SU-DHL-6 (cell line): ENCODE results near the gene SLC19A1.

ENCODE experiments used
- H2AFZ ChIP-seq: fragments of 200-600 bp; sonication (generic); 2 replicates; pipeline ENCODE4 v1.6.1; 2014; ENCODE audit warnings: low read depth, mild to moderate bottlenecking, moderate library complexity, mixed read lengths, antibody characterized with exemption, low read length; ENCODE audit not compliant: severe bottlenecking
- H3F3A ChIP-seq: fragments of 200-600 bp; shearing (Covaris generic); 2 replicates; pipeline ENCODE4 v1.6.0; 2016; ENCODE audit warnings: antibody characterized with exemption, mild to moderate bottlenecking; ENCODE audit not compliant: insufficient read depth
- H3K27ac ChIP-seq: fragments of 200-600 bp; sonication (generic); 2 replicates; pipeline ENCODE4 v1.5.1; 2016; ENCODE audit warnings: low read depth, mild to moderate bottlenecking, low read length, moderate library complexity, mixed read lengths
- H3K27me3 ChIP-seq: fragments of 200-600 bp; sonication (generic), shearing (Covaris generic); 2 replicates; pipeline ENCODE4 v1.6.0; 2014; ENCODE audit warnings: mild to moderate bottlenecking, low read length
- H3K36me3 ChIP-seq: fragments of 200-600 bp; sonication (generic); 2 replicates; pipeline ENCODE4 v1.6.1; 2014; ENCODE audit warnings: mild to moderate bottlenecking, low read length, mixed read lengths
- H3K4me2 ChIP-seq: fragments of 300-600, 200-600 bp; shearing (Covaris generic), sonication (generic); 2 replicates; pipeline ENCODE4 v1.6.0; 2014; ENCODE audit warnings: low read length, low read depth, mild to moderate bottlenecking; ENCODE audit not compliant: poor library complexity, severe bottlenecking
- H3K4me3 ChIP-seq: fragments of 200-600 bp; sonication (generic); 2 replicates; pipeline ENCODE4 v1.5.1; 2014; ENCODE audit warnings: antibody characterized with exemption, low read length, mild to moderate bottlenecking, mixed read lengths; ENCODE audit not compliant: insufficient read depth, poor library complexity, severe bottlenecking
- H3K79me2 ChIP-seq: fragments of 200-600 bp; sonication (generic); 2 replicates; pipeline ENCODE4 v1.6.1; 2014; ENCODE audit warnings: mild to moderate bottlenecking, low read length, moderate library complexity; ENCODE audit not compliant: insufficient read depth
- H3K9ac ChIP-seq: fragments of 200-600 bp; sonication (generic); 2 replicates; pipeline ENCODE4 v1.7.0; 2014; ENCODE audit warnings: mild to moderate bottlenecking, low read length
- H3K9me2 ChIP-seq: fragments of 200-600 bp; sonication (generic); replicated peaks from 2 replicates; pipeline ENCODE4 v1.6.1; 2014; ENCODE audit warnings: low read length; ENCODE audit not compliant: insufficient read depth
- H3K9me3 ChIP-seq: fragments of 200-600 bp; sonication (generic); 2 replicates; pipeline ENCODE4 v1.6.1; 2014; ENCODE audit warnings: low read length, mixed read lengths; ENCODE audit not compliant: insufficient read depth
- H4K20me1 ChIP-seq: fragments of 200-600 bp; sonication (generic); 2 replicates; pipeline ENCODE4 v1.6.1; 2014; ENCODE audit warnings: low read depth, mild to moderate bottlenecking, antibody characterized with exemption, low read length, moderate library complexity, mixed read lengths
- CTCF ChIP-seq: fragments of 200-600 bp; sonication (generic); IDR thresholded peaks from one replicate; pipeline ENCODE4 v1.5.1; 2017; ENCODE audit warnings: antibody characterized with exemption, mild to moderate bottlenecking, low read length, moderate library complexity; ENCODE audit not compliant: insufficient read depth, poor library complexity, severe bottlenecking
- EZH2phosphoT487 ChIP-seq: fragments of 200-600 bp; sonication (generic), shearing (Covaris generic); conservative IDR thresholded peaks from 2 replicates; pipeline ENCODE4 v1.6.1; 2018; ENCODE audit warnings: mild to moderate bottlenecking, antibody characterized with exemption, low read length, moderate library complexity, mixed read lengths

SLC19A1 gene

GRCh38 chr21:45516671-45517151 is 25.5 kb downstream of the SLC19A1 start:
- H3K27ac ChIP-seq = no peak overlapping the region
- no peak overlapping the region for H3K4me3 ChIP-seq
- H3F3A ChIP-seq = no peaks in the 10 kb centered on the region
- H3K9ac ChIP-seq = no peak overlapping the region
- H3K79me2 ChIP-seq = peaks cover 14% of the 10 kb centered on the region; the same call in 1 of the 2 replicates
- no peak overlapping the region for H3K4me2 ChIP-seq
- no peaks in the 10 kb centered on the region for H3K9me2 ChIP-seq
- no peak for TF ChIP-seq CTCF
- no peak overlapping the region for H2AFZ ChIP-seq
- H4K20me1 ChIP-seq = no peaks in the 10 kb centered on the region
- H3K9me3 ChIP-seq = no peaks in the 10 kb centered on the region
- peaks cover 38% of the 10 kb centered on the region for H3K36me3 ChIP-seq
- H3K27me3 ChIP-seq = no peaks in the 10 kb centered on the region

GRCh38 chr21:45516071-45516670 is 26.1 kb downstream of the SLC19A1 start:
- Histone ChIP-seq H3K4me2 (no peak overlapping the region), H3K36me3 (peaks cover 33% of the 10 kb centered on the region), H3K79me2 (peaks cover 11% of the 10 kb centered on the region; the same call in 1 of the 2 replicates), H3K9me2 (no peaks in the 10 kb centered on the region), H3K9me3 (no peaks in the 10 kb centered on the region), H4K20me1 (no peaks in the 10 kb centered on the region), H3K4me3 (no peak overlapping the region), H2AFZ (no peak overlapping the region), H3K27me3 (no peaks in the 10 kb centered on the region), H3K9ac (no peak overlapping the region), H3F3A (peaks cover 3% of the 10 kb centered on the region; the same call in 1 of the 2 replicates), H3K27ac (no peak overlapping the region)
- TF ChIP-seq CTCF = no peak
- no peak for TF ChIP-seq EZH2phosphoT487

- H3K36me3 ChIP-seq = peaks cover 26% of the 10 kb centered on the region
- no peak overlapping the region for H3K4me3 ChIP-seq
- H3K27ac ChIP-seq = no peak overlapping the region
- H3K9me3 ChIP-seq = no peaks in the 10 kb centered on the region
- H3K9me2 ChIP-seq = no peaks in the 10 kb centered on the region
- H3K27me3 ChIP-seq = no peaks in the 10 kb centered on the region
- H3K9ac ChIP-seq = no peak overlapping the region
- H3F3A ChIP-seq = peaks cover 3% of the 10 kb centered on the region; the same call in 1 of the 2 replicates
- no peaks in the 10 kb centered on the region for H4K20me1 ChIP-seq
- TF ChIP-seq CTCF (no peak), EZH2phosphoT487 (no peak)
- no peak overlapping the region for H3K4me2 ChIP-seq
- no peak overlapping the region for H2AFZ ChIP-seq
- H3K79me2 ChIP-seq = peaks cover 4% of the 10 kb centered on the region; the same call in 1 of the 2 replicates
These were observed 26.8 kb downstream of the SLC19A1 start for GRCh38 chr21:45515241-45516061.
